Liver (tissue), 3 donors: ENCODE measurements around the gene PRKCD.

Source experiments
- ATF3 ChIP-seq: IDR thresholded peaks from 2 replicates; pipeline ENCODE4 v1.6.1; 2016; ENCODE audit warnings: antibody characterized with exemption
- CTCF ChIP-seq: fragments of 150-350 bp; IDR thresholded peaks from 2 replicates; pipeline ENCODE4 v1.5.1; 2017; ENCODE audit warnings: improper control_type of control experiment, low read depth, low read length; ENCODE audit not compliant: missing input control
- EGR1 ChIP-seq, 2 donors: IDR thresholded peaks; 2 replicates each; pipeline ENCODE4 v1.6.1; 2016 to 2018; ENCODE audit warnings: antibody characterized with exemption in 2 of 2, low read depth in 2 of 2
- FOXA1 ChIP-seq: IDR thresholded peaks from 2 replicates; pipeline ENCODE4 v1.6.1; 2016; ENCODE audit warnings: antibody characterized with exemption
- GABPA ChIP-seq, 2 donors: IDR thresholded peaks in 1 of 2; conservative IDR thresholded peaks in 1 of 2; 2 replicates each; pipeline ENCODE4 v1.6.1; 2016; ENCODE audit warnings: antibody characterized with exemption in 2 of 2, mild to moderate bottlenecking in 1 of 2, moderate library complexity in 1 of 2
- MAX ChIP-seq: IDR thresholded peaks from 2 replicates; pipeline ENCODE4 v1.6.1; 2016; ENCODE audit warnings: antibody characterized with exemption
- RAD21 ChIP-seq, 2 donors: IDR thresholded peaks; 2 replicates each; pipeline ENCODE4 v1.6.1; 2016; ENCODE audit warnings: antibody characterized with exemption in 2 of 2, mild to moderate bottlenecking in 2 of 2
- REST ChIP-seq: IDR thresholded peaks from 2 replicates; pipeline ENCODE4 v1.6.1; 2016; ENCODE audit warnings: antibody characterized with exemption, mild to moderate bottlenecking
- SP1 ChIP-seq: IDR thresholded peaks from 2 replicates; pipeline ENCODE4 v1.6.1; 2018; ENCODE audit warnings: antibody characterized with exemption, mild to moderate bottlenecking
- TAF1 ChIP-seq: conservative IDR thresholded peaks from 2 replicates; pipeline ENCODE4 v1.6.1; 2016; ENCODE audit warnings: antibody characterized with exemption, mild to moderate bottlenecking
- donor health status: healthy.
- donor health status: healthy.

GRCh38 chr3:53122933-53123305, 38.1 kb upstream of the PRKCD start:
- TF ChIP-seq EGR1 (IDR thresholded peaks at IDR 0.05; ENCODE audit: low read depth in 2 of 2) = no peak
- no peak for TF ChIP-seq SP1
- no peak for TF ChIP-seq RAD21 (IDR thresholded peaks at IDR 0.05)
- no peak for TF ChIP-seq CTCF
- TF ChIP-seq REST = no peak
- TF ChIP-seq MAX = no peak
- no peak for TF ChIP-seq GABPA (IDR thresholded peaks at IDR 0.05 in 1 of 2, conservative IDR thresholded peaks at IDR 0.05 in 1 of 2)
- TF ChIP-seq FOXA1 = no peak
- TF ChIP-seq TAF1 = no peak
- TF ChIP-seq ATF3 = no peak
